ENCODE data around the gene RIC1. TPM values are rescaled to one million over a fixed set of nuclear protein-coding genes. Genes with fewer than 3 reads are reported as not detected.

RIC1 gene
- total RNA-seq, 2 donors from 2014 or later, result 12.2 to 18.1 TPM

- no peak overlapping the region for H3K4me3 ChIP-seq
- H3K27ac ChIP-seq, result no peak overlapping the region
- no peak for DNase-seq (ENCODE audit: low spot score)
- no peaks in the 10 kb centered on the region for H3K36me3 ChIP-seq
- TF ChIP-seq, protein P1, sequence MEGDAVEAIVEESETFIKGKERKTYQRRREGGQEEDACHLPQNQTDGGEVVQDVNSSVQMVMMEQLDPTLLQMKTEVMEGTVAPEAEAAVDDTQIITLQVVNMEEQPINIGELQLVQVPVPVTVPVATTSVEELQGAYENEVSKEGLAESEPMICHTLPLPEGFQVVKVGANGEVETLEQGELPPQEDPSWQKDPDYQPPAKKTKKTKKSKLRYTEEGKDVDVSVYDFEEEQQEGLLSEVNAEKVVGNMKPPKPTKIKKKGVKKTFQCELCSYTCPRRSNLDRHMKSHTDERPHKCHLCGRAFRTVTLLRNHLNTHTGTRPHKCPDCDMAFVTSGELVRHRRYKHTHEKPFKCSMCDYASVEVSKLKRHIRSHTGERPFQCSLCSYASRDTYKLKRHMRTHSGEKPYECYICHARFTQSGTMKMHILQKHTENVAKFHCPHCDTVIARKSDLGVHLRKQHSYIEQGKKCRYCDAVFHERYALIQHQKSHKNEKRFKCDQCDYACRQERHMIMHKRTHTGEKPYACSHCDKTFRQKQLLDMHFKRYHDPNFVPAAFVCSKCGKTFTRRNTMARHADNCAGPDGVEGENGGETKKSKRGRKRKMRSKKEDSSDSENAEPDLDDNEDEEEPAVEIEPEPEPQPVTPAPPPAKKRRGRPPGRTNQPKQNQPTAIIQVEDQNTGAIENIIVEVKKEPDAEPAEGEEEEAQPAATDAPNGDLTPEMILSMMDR (IDR thresholded peaks at IDR 0.05), result no peak
- H3K4me1 ChIP-seq, result no peaks in the 10 kb centered on the region
- no peaks in the 10 kb centered on the region for H3K27me3 ChIP-seq
- H3K9me3 ChIP-seq, result no peaks in the 10 kb centered on the region
These were observed 67.0 kb downstream of the RIC1 start for GRCh38 chr9:5695860-5696259.

GRCh38 chr9:5696884-5697283 is 68.0 kb downstream of the RIC1 start:
- Histone ChIP-seq H3K27ac (no peak overlapping the region), H3K36me3 (no peaks in the 10 kb centered on the region), H3K4me3 (no peak overlapping the region), H3K27me3 (no peaks in the 10 kb centered on the region), H3K9me3 (no peaks in the 10 kb centered on the region), H3K4me1 (no peaks in the 10 kb centered on the region)
- TF ChIP-seq, protein P1 (IDR thresholded peaks at IDR 0.05), result no peak
- no peak for DNase-seq (ENCODE audit: low spot score)

- H3K4me3 ChIP-seq, result no peak overlapping the region
- H3K27me3 ChIP-seq, result no peaks in the 10 kb centered on the region
- TF ChIP-seq, protein P1 (IDR thresholded peaks at IDR 0.05), result no peak
- DNase-seq (ENCODE audit: low spot score), result no peak
- no peak overlapping the region for H3K27ac ChIP-seq
- H3K4me1 ChIP-seq, result no peaks in the 10 kb centered on the region
- H3K36me3 ChIP-seq, result no peaks in the 10 kb centered on the region
- no peaks in the 10 kb centered on the region for H3K9me3 ChIP-seq
These were observed 69.1 kb downstream of the RIC1 start for GRCh38 chr9:5698004-5698403.

DNA sequence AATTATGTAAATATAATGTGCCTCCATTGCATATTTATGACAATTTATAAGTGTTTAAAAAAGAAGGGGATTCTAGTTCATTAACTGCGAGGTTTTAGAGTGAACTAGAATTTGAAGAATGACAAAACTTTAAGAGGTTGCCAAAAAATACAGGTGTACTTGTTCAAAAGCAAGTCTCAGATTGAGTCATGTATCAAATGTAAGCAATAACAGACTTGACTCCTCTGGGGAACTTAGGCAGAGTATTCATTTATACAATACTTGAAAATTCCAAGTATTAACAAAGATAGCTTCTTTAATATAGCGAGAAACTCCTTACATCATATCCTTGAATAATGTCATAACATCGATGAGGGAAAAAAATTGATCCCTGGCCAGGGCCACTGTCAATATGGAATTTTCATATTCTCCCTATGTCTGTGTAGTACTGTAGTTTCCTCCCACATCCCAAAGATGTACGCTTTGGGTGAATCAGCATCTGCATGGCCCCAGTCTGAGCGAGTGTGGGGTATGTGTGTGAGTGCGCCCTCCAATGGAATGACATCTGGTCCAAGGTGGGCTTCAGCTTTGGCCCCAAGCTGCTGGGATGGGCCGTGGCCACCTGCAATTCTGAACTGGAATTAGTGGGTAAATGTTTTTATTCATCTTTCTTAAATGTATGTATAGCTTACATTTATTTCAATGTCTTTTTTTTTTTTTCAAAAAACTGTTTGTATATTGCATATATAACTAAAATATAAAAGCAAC is 70.1 kb downstream of the RIC1 start:
- H3K36me3 ChIP-seq, result no peaks in the 10 kb centered on the region
- H3K9me3 ChIP-seq, result no peaks in the 10 kb centered on the region

GRCh38 chr9:5708414-5708813 is 79.5 kb downstream of the RIC1 start:
- no peak overlapping the region for H3K27ac ChIP-seq
- H3K4me3 ChIP-seq, result no peak overlapping the region
- H3K9me3 ChIP-seq, result peaks cover 0 to 22% of the 10 kb centered on the region in 2 donors
- no peaks in the 10 kb centered on the region for H3K4me1 ChIP-seq
- TF ChIP-seq, protein P1 (IDR thresholded peaks at IDR 0.05), result no peak
- peaks cover 6% of the 10 kb centered on the region for H3K36me3 ChIP-seq
- DNase-seq (ENCODE audit: low spot score), result no peak
- H3K27me3 ChIP-seq, result no peaks in the 10 kb centered on the region

More for the DNA sequence above, 70.1 kb downstream of the RIC1 start:
- no peaks in the 10 kb centered on the region for H3K4me1 ChIP-seq
- no peak for DNase-seq (ENCODE audit: low spot score)
- H3K27me3 ChIP-seq, result no peaks in the 10 kb centered on the region
- TF ChIP-seq, protein P1 (IDR thresholded peaks at IDR 0.05), result no peak
- no peak overlapping the region for H3K27ac ChIP-seq
- H3K4me3 ChIP-seq, result no peak overlapping the region

Measured in right atrium auricular region (tissue), 2 donors.